ENCODE results near the gene PTPMT1.
A peak's percentile ranks its signal among the peaks of the same experiment; 100 is the strongest.
"Not testable (repeated sequence)": the region's sequence is repeated elsewhere in the genome, so short reads cannot be mapped to it uniquely, and the experiment has no call there.

PTPMT1 gene

DNA sequence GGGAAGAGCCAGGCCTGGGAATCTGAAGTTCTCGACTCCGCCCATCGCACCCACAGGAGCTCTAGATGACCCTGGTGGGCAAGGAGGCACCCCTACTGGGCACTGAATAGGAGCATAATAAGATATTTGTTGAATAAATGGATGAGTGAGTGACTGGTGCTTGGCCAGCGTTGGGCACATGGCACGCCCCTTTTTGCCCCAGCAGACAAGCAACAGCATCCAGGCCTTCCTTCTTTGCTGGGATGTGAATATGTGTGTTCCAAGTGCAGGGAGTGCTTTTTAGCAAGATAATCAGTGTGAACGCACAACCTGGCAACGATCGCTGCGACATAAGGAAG lies 12.0 kb upstream of the PTPMT1 start:
- peaks cover 21% of the 10 kb centered on the region for H3K79me2 ChIP-seq
- H2AFZ ChIP-seq = peak overlapping the region; percentile 76
- no peaks in the 10 kb centered on the region for H3K27me3 ChIP-seq (ENCODE audit: control insufficient read depth, insufficient read depth, low read length)
- H3K4me1 ChIP-seq = peaks cover 3% of the 10 kb centered on the region
- TF ChIP-seq, protein P1, sequence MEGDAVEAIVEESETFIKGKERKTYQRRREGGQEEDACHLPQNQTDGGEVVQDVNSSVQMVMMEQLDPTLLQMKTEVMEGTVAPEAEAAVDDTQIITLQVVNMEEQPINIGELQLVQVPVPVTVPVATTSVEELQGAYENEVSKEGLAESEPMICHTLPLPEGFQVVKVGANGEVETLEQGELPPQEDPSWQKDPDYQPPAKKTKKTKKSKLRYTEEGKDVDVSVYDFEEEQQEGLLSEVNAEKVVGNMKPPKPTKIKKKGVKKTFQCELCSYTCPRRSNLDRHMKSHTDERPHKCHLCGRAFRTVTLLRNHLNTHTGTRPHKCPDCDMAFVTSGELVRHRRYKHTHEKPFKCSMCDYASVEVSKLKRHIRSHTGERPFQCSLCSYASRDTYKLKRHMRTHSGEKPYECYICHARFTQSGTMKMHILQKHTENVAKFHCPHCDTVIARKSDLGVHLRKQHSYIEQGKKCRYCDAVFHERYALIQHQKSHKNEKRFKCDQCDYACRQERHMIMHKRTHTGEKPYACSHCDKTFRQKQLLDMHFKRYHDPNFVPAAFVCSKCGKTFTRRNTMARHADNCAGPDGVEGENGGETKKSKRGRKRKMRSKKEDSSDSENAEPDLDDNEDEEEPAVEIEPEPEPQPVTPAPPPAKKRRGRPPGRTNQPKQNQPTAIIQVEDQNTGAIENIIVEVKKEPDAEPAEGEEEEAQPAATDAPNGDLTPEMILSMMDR (IDR thresholded peaks at IDR 0.05) = no peak
- no peak overlapping the region for H3K9ac ChIP-seq
- H3K4me2 ChIP-seq (ENCODE audit: low read length) = peak overlapping the region; percentile 58
- no peaks in the 10 kb centered on the region for H3K36me3 ChIP-seq (ENCODE audit: control insufficient read depth, insufficient read depth, low read length)
- no peak overlapping the region for H3K4me3 ChIP-seq (ENCODE audit: low read depth, low read length)
- H3K9me3 ChIP-seq (ENCODE audit: control insufficient read depth, low read length) = no peaks in the 10 kb centered on the region
- no peak overlapping the region for H3K27ac ChIP-seq

DNA sequence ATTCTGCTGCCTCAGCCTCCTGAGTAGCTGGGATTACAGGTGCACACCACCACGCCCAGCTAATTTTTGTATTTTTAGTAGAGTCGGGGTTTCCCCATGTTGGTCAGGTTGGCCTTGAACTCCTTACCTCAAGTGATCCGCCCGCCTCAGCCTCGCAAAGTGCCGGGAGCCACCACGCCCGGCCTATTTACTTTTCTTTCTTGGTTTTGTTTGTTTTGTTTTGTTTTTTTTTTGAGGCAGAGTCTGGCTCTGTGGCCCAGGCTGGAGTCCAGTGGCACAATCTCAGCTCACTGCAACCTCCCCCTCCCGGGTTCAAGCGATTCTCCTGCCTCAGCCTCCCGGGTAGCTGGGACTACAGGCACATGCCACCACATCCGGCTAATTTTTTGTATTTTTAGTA lies 8.4 kb upstream of the PTPMT1 start:
- H3K79me2 ChIP-seq; H3K4me3 ChIP-seq (ENCODE audit: low read depth, low read length); H3K27me3 ChIP-seq (ENCODE audit: control insufficient read depth, insufficient read depth, low read length); H3K36me3 ChIP-seq (ENCODE audit: control insufficient read depth, insufficient read depth, low read length); H3K27ac ChIP-seq; H3K9me3 ChIP-seq (ENCODE audit: control insufficient read depth, low read length); H3K4me2 ChIP-seq (ENCODE audit: low read length); H3K4me1 ChIP-seq; H2AFZ ChIP-seq; H3K9ac ChIP-seq: not testable (repeated sequence)

DNA sequence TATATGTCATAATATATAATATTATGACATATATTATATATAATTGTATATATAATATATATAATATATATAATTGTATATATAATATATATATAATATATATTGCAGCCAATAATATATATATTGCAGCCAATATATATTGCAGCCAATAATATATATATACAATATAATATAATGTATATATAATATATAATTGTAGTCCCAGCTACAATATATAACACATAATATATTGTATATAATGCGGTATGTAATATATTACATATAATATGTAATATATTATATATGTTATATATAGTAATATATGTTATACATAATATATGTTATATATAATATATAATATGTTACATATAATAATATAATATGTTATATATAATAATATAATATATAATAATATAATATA lies 6.7 kb upstream of the PTPMT1 start:
- H3K4me2 ChIP-seq (ENCODE audit: low read length) = no peak overlapping the region
- no peaks in the 10 kb centered on the region for H3K27me3 ChIP-seq (ENCODE audit: control insufficient read depth, insufficient read depth, low read length)
- no peaks in the 10 kb centered on the region for H3K9me3 ChIP-seq (ENCODE audit: control insufficient read depth, low read length)
- no peaks in the 10 kb centered on the region for H3K4me1 ChIP-seq
- no peak overlapping the region for H3K4me3 ChIP-seq (ENCODE audit: low read depth, low read length)
- H3K9ac ChIP-seq = no peak overlapping the region
- no peak overlapping the region for H2AFZ ChIP-seq
- no peaks in the 10 kb centered on the region for H3K36me3 ChIP-seq (ENCODE audit: control insufficient read depth, insufficient read depth, low read length)
- H3K27ac ChIP-seq = no peak overlapping the region
- H3K79me2 ChIP-seq = no peaks in the 10 kb centered on the region
- TF ChIP-seq, protein P1 (IDR thresholded peaks at IDR 0.05) = no peak

DNA sequence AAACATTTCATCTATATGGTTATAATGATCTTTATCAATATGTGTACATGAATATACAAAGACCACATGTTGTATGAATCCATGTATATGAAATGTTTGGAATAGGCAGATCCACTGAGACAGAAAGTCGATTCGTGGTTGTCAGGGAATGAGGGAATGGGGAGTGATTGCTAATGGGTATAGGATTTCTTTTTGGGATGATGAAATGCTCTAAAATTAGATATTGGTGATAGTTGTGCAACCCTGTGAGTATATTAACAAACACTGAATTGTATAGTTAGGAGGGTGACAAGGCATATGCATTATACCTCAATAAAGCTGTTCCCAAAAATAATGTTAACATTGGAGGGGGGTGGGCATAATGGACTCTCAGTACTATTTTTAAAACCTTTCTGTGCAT lies 5.0 kb upstream of the PTPMT1 start:
- Histone ChIP-seq H3K79me2 (no peaks in the 10 kb centered on the region), H3K27me3 (ENCODE audit: control insufficient read depth, insufficient read depth, low read length) (no peaks in the 10 kb centered on the region), H3K4me3 (ENCODE audit: low read depth, low read length) (no peak overlapping the region), H3K4me1 (no peaks in the 10 kb centered on the region), H3K9ac (no peak overlapping the region), H3K27ac (no peak overlapping the region), H3K36me3 (ENCODE audit: control insufficient read depth, insufficient read depth, low read length) (no peaks in the 10 kb centered on the region), H3K9me3 (ENCODE audit: control insufficient read depth, low read length) (no peaks in the 10 kb centered on the region), H2AFZ (no peak overlapping the region), H3K4me2 (ENCODE audit: low read length) (no peak overlapping the region)
- TF ChIP-seq, protein P1 (IDR thresholded peaks at IDR 0.05) = no peak

DNA sequence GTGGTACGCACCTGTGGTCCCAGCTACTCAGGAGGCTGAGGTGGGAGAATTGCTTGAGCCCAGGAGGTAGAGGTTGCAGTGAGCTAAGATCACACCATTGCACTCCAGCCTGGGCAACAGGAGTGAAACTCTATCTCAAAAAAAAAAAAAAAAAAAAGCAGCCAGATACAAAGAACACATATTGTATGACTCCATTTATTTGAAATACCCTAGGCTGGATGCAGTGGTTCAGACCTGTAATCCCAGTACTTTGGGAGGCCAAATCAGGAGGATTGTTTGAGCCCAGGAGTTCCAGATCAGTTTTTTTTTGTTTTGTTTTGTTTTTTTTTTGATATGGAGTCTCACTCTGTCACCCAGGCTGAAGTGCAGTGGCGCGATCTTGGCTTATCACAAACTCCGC lies 3.0 kb upstream of the PTPMT1 start:
- not testable (repeated sequence) for H3K4me2 ChIP-seq (ENCODE audit: low read length); H2AFZ ChIP-seq; H3K4me1 ChIP-seq; H3K27ac ChIP-seq; H3K4me3 ChIP-seq (ENCODE audit: low read depth, low read length); H3K79me2 ChIP-seq; H3K9me3 ChIP-seq (ENCODE audit: control insufficient read depth, low read length); H3K36me3 ChIP-seq (ENCODE audit: control insufficient read depth, insufficient read depth, low read length); H3K9ac ChIP-seq; H3K27me3 ChIP-seq (ENCODE audit: control insufficient read depth, insufficient read depth, low read length)

DNA sequence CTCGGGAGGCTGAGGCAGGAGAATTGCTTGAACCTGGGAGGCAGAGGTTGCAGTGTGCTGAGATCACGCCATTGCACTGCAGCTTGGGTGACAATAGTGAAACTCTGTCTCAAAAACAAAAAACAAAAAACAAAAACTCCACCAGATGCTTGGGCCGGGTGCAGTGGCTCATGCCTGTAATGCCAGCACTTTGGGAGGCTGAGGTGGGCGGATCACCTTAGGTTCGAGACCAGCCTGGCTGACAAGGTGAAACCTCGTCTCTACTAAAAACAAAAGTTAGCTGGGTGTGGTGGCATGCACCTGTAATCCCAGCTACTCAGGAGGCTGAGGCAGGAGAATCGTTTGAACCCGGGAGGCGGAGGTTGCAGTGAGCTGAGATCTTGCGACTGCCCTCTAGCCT lies 1.0 kb upstream of the PTPMT1 start:
- H3K4me3 ChIP-seq (ENCODE audit: low read depth, low read length) = not testable (repeated sequence)

More for the DNA sequence above, 1.0 kb upstream of the PTPMT1 start:
- not testable (repeated sequence) for H3K27ac ChIP-seq; H3K4me2 ChIP-seq (ENCODE audit: low read length); H3K9me3 ChIP-seq (ENCODE audit: control insufficient read depth, low read length); H3K9ac ChIP-seq; H3K4me1 ChIP-seq; H3K79me2 ChIP-seq; H3K27me3 ChIP-seq (ENCODE audit: control insufficient read depth, insufficient read depth, low read length); H2AFZ ChIP-seq; H3K36me3 ChIP-seq (ENCODE audit: control insufficient read depth, insufficient read depth, low read length)

All from parathyroid adenoma (tissue), 2 donors.